Dedifferentiated amniotic fluid mesenchymal stem cell (primary cell): Measurements from ENCODE around the gene PXDN.

Experiments
- DNase-seq: peaks from one replicate; pipeline ENCODE4 v3.0.0-alpha.2; 2016; ENCODE audit errors: extremely low spot score

The PXDN gene

DNA sequence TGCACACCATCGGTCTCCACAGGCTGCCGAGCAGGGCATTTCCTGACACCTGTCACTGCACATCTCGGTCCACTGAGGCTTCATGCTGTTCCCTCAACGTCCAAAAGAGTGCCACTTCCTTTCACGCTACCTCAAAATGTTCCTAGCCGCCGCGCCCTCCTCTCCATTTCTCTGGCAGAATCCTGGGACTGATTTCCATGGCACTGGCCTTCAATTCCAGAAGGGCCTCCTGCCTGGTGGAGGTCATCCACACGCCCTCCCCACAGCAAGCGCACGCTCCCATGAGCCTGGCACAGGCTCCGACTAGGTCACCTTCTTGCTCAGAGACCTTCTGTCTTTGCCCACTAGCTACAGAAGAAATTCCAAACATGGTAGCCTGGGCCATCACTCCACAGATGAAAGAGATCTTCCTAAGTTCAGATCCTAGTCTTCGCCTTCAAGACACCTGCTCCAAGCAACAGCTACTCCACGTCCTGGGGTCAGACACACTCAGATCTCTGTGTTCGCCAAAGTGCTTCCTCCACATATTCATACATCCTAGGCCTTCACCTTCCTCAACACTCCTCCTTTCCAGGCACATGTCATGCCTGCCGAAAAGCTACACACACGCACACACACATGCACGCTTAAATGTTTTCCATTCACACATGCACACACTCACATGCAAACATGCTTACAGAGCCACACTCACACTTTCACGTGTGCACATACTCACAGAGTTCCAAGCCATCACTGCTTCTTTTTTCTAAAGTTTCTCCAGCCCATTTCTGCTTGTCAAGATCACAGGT is 94.0 kb downstream of the PXDN start:
- no peak for DNase-seq

- no peak for DNase-seq
Measured at GRCh38 chr2:1649103-1650084, 94.9 kb downstream of the PXDN start.

DNA sequence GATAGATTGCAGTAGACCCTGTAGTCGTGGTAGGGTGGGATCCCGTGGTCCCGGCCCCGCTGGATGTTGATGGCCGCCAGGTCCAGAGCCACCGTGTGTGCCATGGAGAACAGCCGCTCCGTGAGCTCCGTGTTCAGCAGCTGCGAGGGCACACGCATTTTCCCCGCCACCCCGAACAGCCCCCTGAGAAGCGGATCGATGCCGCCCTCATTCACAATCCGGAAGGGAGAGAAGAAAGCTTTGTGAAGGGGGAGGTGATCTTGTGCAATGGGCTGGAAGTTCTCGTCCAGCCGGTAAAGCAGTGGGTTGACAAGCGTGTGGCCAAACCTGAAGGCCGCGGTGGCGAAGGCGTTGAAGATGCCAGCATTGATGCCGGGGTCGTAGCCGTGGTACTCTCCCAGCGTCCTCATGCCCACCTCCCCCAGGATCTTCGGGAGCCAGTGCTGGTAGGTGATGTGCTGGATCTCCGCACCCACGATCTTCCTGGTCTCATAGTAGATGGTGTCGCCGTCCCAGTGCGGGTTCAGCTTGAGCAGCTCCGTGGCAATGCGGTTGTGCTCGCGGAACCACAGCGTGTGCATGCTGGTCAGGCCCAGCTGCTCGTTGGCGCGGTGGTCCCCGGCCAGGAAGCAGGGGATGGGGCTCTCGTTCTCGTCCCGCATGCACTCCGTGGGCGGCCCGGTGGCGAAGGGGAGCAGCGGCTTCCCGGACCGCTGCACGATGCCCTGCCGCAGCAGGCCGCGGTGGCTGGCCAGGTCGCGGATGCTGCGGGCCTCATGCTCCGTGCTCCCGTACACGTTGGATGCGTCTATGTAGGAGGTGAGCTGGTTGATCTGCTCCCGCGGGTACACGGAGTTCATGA is 95.8 kb downstream of the PXDN start:
- DNase-seq = no peak

DNA sequence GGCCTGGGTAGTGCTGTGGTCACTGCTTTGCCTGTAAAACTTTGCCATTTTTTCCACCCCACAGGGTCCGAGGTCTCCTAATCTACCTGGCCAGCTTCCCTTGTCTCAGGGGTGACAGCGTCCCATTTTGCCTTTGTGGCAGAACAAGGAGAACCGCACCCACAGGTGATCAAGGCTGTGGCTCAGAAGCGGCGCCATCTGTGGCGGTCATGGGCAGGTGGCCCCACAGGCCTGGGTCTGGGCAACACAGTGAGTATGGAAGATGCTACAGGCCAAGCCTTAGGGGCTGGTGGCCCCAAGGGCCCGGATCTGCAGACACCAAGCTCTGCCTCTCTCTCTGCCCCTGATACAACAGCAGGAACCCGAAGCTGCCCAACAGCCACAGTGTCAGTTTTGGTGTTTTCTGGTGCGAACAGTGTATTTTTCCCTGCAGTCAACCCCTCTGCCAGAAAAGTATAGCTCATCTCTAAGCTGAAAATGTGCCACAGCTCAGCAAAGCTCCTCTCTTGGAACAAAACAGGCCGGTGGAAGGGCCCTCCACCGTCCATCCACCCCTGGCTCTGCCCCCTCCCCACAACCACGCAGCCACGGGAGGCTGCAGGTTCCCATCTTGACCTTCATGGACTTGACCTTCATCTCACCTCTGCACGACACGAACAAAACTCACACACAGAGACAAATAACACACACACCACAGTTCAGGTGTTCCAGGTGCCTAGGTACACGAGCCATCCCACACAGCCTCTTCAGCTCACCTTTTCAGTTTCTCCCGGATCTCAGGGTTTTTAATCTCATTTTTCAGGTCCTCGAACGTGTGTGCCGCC is 96.7 kb downstream of the PXDN start:
- DNase-seq = no peak

DNA sequence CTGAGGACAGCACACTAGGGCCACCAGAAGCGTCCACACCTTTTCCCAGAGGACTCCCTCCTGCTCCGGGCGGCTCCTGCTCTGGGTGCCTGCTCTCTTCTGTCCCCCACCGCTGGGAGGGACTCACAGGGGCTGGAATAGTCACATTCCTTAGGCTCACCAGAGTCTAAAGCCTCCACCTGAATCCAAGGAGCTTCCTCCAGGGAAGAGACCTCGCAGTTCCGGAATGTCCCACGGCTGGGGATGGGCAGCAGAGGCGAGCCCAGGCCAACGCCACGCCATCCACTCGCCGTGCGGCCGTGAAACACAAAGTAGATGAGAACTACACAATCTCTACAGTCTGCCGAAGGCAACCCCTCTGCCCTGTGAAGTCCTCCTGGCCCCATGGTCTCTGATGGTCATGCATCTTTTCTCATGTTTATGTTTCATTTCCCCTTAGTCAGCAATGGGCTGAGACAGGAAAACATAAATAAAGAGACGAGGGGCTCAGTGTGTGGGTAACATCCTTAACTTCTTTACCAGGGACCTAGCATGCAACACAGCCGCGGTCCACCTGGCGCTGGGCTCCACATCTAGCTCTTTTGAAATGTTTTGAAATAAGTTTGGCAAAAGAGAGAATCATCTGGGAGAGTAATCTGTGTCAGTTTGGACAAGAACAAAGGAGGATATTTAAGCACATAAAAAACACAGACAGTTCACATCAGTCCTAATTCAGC is 98.4 kb downstream of the PXDN start:
- DNase-seq = no peak

DNA sequence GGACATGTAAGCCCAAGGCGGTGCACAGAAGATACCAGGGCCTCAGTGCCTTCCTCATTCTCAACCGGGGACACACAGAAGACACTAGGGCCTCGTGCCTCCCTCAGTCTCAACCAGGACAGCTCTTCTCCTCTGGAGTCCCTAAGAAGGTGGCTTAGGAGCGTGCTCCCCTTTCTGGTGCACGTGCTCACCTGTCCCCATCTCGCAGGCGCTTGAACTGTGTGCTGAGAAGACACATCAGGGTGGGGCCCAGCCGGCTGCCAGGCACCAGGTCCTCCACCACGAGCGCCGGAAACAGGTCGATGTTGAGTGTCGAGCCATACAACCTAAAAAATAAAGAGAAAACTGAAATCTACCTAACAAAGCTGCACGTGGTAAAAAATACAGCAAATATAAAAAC is 99.9 kb downstream of the PXDN start:
- no peak for DNase-seq

DNA sequence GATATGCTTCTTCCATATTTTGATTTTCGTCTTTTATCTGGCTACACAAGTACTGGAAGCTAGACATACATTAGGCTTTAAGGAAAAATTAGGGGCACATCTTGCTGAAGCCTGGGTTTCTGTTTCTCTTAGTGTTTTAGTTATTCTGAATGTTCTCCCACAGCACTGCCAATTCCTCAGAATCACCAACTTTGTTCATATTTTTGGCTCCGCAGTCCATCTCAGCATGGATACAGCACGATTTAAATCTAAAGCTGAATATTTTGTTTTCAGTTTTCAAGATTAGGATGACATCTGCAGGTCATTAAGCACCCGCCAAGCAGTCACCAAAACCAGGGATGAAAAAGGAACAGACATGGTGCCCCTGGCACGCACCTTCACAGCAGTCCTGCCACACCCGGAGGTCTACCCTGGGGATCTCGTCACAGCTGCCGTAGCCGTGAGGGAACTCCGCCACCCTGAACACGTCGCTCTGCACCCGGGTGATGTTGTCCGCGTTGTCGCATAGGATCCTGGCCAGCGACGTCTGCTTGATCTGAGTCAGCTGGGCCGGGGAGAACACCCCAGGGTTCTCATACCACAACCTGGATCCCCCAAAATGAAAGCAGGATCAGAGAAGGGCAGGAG is 101.2 kb downstream of the PXDN start:
- DNase-seq = no peak

DNA sequence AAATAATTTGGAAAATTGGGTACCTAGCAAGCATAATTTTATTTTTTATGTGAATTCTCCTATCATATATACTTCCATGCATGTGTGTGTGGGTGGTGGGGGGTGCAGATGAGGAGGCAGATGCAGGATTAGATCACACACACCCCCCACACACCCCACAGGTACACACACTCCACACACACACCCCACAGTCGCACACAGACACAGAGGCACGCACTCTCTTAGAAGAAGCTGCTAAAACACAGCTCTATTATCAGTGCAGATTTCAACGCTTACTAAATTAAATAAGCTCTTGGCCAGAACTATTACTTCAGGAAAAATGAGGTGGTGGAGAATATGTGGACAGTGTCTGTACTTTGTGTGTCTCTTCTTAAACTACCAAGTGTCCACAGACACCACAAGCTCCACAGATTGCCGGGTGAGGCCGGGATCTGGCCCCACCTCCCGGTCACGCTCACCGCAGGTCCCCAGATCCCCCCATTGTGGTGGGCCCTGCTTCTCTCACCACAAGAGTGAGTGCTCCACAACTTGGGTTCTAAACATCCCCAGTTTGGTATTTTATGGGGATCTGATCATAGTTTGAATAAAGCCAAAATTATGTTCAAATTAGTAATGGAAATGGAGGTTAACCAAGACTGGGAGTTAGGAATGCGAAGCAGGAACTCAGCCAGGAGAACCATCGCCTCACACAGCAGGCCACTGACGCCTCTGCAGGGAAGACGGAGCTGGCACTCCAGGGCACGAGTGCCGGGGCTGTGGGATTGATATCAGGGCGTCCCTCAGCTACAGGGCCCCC is 102.1 kb downstream of the PXDN start:
- no peak for DNase-seq

DNA sequence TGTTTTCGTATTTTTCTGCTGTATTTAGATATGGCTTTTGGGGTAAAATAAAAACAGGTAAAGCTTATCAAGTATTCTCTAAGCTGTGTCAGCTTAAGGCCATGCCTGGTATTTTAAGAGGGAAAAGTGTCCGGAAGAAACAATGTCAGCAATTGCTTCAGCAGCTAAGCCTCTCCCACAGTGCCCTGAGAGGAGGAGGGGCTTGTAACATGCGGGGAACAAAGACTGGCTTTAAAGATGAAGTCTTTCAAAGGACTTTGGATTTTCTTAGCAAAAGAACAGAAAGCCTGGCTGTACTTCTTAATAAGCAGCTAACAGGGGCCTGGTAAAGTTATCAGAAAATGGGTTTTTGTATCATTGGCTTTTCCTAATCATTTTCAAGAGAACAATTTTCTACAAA is 102.8 kb downstream of the PXDN start:
- no peak for DNase-seq

DNA sequence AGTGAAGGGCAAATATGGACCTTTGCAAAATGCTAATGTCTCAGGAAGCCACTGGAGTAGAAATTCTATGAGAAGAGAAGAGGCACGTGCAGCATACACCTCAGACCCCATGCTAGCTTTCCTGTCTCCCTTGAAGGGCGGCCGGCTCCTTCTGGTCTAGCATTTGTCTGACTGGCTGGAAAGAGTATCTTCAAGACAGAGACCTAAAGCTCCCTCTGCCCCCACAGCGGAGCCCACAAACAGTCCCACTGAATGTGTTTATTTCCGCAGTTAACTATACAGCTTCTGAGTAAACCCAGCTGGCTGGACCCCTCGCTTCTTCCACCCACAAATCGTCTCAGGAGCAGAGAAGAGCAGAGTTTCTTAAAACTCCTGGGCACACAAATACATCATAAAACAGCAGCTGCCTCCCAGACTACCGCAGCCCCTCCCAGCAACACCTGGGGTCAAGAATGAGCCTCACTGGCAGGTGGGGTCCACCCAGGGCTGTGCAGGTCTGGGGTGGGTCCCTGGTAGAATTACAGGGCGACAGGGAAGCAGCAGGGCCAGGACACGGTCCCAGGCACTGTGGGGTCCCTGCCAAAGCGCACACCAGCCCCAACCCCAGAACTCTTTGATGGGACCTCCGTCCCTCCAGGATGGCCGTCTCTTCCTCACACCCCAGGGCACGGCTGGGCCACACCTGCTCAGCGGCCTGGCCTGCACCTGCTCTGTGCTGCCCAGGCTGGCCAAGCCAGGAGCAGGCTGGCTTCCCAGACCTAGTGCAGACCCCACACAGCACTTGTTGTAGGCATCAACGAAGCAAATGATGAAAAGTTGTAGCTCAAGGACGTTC is 103.8 kb downstream of the PXDN start:
- DNase-seq = no peak

GRCh38 chr2:1639086-1639858 is 105.0 kb downstream of the PXDN start:
- no peak for DNase-seq

- DNase-seq = no peak
Measured at GRCh38 chr2:1638281-1638860, 105.9 kb downstream of the PXDN start.

DNA sequence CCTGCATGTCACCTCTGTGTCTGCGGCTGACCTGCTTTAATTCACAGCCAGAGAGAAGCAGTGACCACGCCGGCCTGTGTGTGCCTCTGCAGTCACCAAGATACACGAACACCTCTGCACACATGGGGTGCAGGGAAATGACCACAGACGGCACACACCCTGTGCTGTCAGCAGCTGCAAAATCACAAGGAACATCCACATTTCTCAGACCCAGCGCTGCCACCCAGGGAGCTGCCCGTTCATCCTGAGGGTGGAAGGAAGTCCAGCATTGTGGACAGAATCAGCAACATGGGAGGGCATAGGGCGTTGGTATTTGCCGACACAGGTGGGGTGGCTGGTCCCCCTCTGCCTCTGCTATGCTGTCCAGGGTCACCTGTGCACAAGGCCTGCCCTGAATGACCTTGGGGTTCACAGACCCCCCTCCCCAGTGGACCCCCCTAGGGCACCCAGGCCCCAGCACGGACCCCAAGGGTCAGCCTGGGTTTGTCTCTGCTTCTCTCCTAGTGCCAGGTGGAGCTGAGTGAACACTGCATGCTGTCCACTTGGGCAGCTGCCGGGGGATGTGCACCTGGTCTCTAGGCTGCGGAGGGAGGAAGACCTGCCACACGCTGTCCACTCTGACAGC is 107.4 kb downstream of the PXDN start:
- DNase-seq = no peak

GRCh38 chr2:1635823-1636222 is 108.5 kb downstream of the PXDN start:
- no peak for DNase-seq

GRCh38 chr2:1634681-1635341 is 109.5 kb downstream of the PXDN start:
- no peak for DNase-seq
